SK-N-SH (cell line): ENCODE measurements around the gene GDPGP1. TPM values are rescaled to one million over a fixed set of nuclear protein-coding genes. Genes with fewer than 3 reads are reported as not detected.

Experiments
- CTCF ChIA-PET: fragments of 300-600, 350-600 bp; formaldehyde crosslinking; extraction: SDS; loops from one replicate; lab custom pipeline; 2021; lab: Yijun Ruan, JAX
- POLR2A ChIA-PET: fragments of 350-600 bp; sonication (Branson Sonifier 250); formaldehyde crosslinking; extraction: SDS; loops from one replicate; lab custom pipeline; 2020; ENCODE audit warnings: antibody characterized with exemption, inconsistent platforms; lab: Yijun Ruan, JAX
- DNase-seq: peaks from one replicate; pipeline ENCODE4 v3.0.0; 2012
- H2AFZ ChIP-seq: fragments of 200-600 bp; sonication (generic); 2 replicates; pipeline ENCODE4 v1.8.1; 2016; ENCODE audit warnings: antibody characterized with exemption, mild to moderate bottlenecking, low read depth
- H3F3A ChIP-seq: fragments of 200-600 bp; sonication (generic); replicated peaks from 2 replicates; pipeline ENCODE3; 2016; ENCODE audit warnings: antibody characterized with exemption, mild to moderate bottlenecking; ENCODE audit not compliant: insufficient read depth
- H3K27ac ChIP-seq, 2 experiments: fragments of 200-500 bp in 1 of 2; fragments of 200-600 bp in 1 of 2; sonication (Bioruptor generic) in 1 of 2; sonication (generic), shearing (Covaris generic) in 1 of 2; 2 replicates each; pipeline versions ENCODE4 v1.5.1 to v1.6.1; 2014 to 2016; ENCODE audit warnings: low read depth in 2 of 2, inconsistent platforms in 1 of 2, low read length in 1 of 2, mild to moderate bottlenecking in 1 of 2, mixed read lengths in 1 of 2
- H3K27me3 ChIP-seq: fragments of 200-600 bp; sonication (generic), shearing (Covaris generic); 2 replicates; pipeline ENCODE4 v1.6.1; 2016; ENCODE audit warnings: mixed run types; ENCODE audit not compliant: insufficient read depth
- H3K36me3 ChIP-seq, 2 experiments: fragments of 200-500 bp in 1 of 2; fragments of 200-600 bp in 1 of 2; sonication (Bioruptor generic) in 1 of 2; sonication (generic) in 1 of 2; replicated peaks in 1 of 2; 2 replicates each; pipeline versions ENCODE3 to v1.5.1; 2014 to 2016; ENCODE audit warnings: low read length in 1 of 2, mild to moderate bottlenecking in 1 of 2; ENCODE audit not compliant: insufficient read depth in 2 of 2, control insufficient read depth in 1 of 2
- H3K4me1 ChIP-seq, 2 experiments: fragments of 200-500 bp in 1 of 2; fragments of 200-600 bp in 1 of 2; sonication (Bioruptor generic) in 1 of 2; sonication (generic), shearing (Covaris generic) in 1 of 2; 2 replicates each; pipeline versions ENCODE4 v1.5.1 to v1.6.1; 2014 to 2016; ENCODE audit warnings: low read depth in 1 of 2, low read length in 1 of 2, mixed run types in 1 of 2; ENCODE audit not compliant: insufficient read depth in 2 of 2, control insufficient read depth in 1 of 2
- H3K4me2 ChIP-seq: fragments of 200-600 bp; sonication (generic), shearing (Covaris generic); 2 replicates; pipeline ENCODE4 v1.6.1; 2017; ENCODE audit warnings: mixed run types
- H3K4me3 ChIP-seq, 2 experiments: fragments of 200-500 bp in 1 of 2; fragments of 200-600 bp in 1 of 2; sonication (Bioruptor generic) in 1 of 2; sonication (generic), shearing (Covaris generic) in 1 of 2; 2 replicates each; pipeline versions ENCODE4 v1.5.1 to v1.8.1; 2014 to 2016; ENCODE audit warnings: low read depth in 2 of 2, inconsistent platforms in 1 of 2, low read length in 1 of 2, mild to moderate bottlenecking in 1 of 2, mixed read lengths in 1 of 2, moderate library complexity in 1 of 2
- H3K79me2 ChIP-seq: fragments of 200-600 bp; sonication (generic); 2 replicates; pipeline ENCODE4 v1.8.1; 2017; ENCODE audit warnings: mild to moderate bottlenecking; ENCODE audit not compliant: insufficient read depth
- H3K9ac ChIP-seq: fragments of 200-600 bp; sonication (generic); 2 replicates; pipeline ENCODE4 v1.6.1; 2017; ENCODE audit warnings: mixed run types
- H3K9me2 ChIP-seq: fragments of 200-600 bp; sonication (generic); 2 replicates; pipeline ENCODE4 v1.6.1; 2017; ENCODE audit warnings: mixed run types
- H3K9me3 ChIP-seq: fragments of 200-600 bp; sonication (generic); 2 replicates; pipeline ENCODE4 v1.6.1; 2017; ENCODE audit warnings: mixed run types, mild to moderate bottlenecking, moderate library complexity
- H4K20me1 ChIP-seq: fragments of 200-600 bp; sonication (generic); 2 replicates; pipeline ENCODE4 v1.6.1; 2017; ENCODE audit warnings: mild to moderate bottlenecking, mixed run types; ENCODE audit not compliant: insufficient read depth
- CHD2 ChIP-seq: fragments of 150-350 bp; IDR thresholded peaks from 2 replicates; pipeline ENCODE4 v1.6.1; 2018; ENCODE audit warnings: low read length; ENCODE audit not compliant: partially characterized antibody
- ELF1 ChIP-seq: IDR thresholded peaks from 2 replicates; pipeline ENCODE4 v1.4.0; 2012
- EP300 ChIP-seq, 2 experiments: IDR thresholded peaks; 2 replicates each; pipeline versions ENCODE4 v1.4.0 to v1.6.1; 2012; ENCODE audit warnings: borderline replicate concordance in 1 of 2, low read depth in 1 of 2, low read length in 1 of 2
- EZH2phosphoT487 ChIP-seq: fragments of 200-600 bp; sonication (generic); IDR thresholded peaks from 2 replicates; pipeline ENCODE4 v1.6.1; 2017; ENCODE audit warnings: low read depth, mixed run types, mild to moderate bottlenecking, antibody characterized with exemption, moderate library complexity, borderline replicate concordance
- FOXJ3 ChIP-seq: sonication (generic); formaldehyde crosslinking; IDR thresholded peaks from 2 replicates; pipeline ENCODE4 v1.5.1; 2020; ENCODE audit warnings: mild to moderate bottlenecking, missing genetic modification reagents
- GATA2 ChIP-seq: sonication (generic); formaldehyde crosslinking; IDR thresholded peaks from 2 replicates; pipeline ENCODE4 v1.5.0; 2020; ENCODE audit warnings: mild to moderate bottlenecking, missing genetic modification reagents
- JUND ChIP-seq: IDR thresholded peaks from 2 replicates; pipeline ENCODE4 v1.4.0; 2012
- MAX ChIP-seq: IDR thresholded peaks from 2 replicates; pipeline ENCODE4 v1.4.0; 2012; ENCODE audit warnings: low read depth
- MEF2A ChIP-seq: IDR thresholded peaks from 2 replicates; pipeline ENCODE4 v1.4.0; 2012; ENCODE audit warnings: low read depth, borderline replicate concordance
- MXI1 ChIP-seq: IDR thresholded peaks from 2 replicates; pipeline ENCODE4 v1.6.1; 2012; ENCODE audit warnings: mild to moderate bottlenecking, low read depth, low read length, improper control_type of control experiment
- NFIC ChIP-seq: IDR thresholded peaks from 2 replicates; pipeline ENCODE4 v1.4.0; 2012; ENCODE audit warnings: borderline replicate concordance
- NRF1 ChIP-seq: IDR thresholded peaks from 2 replicates; pipeline ENCODE4 v1.6.1; 2012; ENCODE audit warnings: low read depth, mild to moderate bottlenecking, low read length
- PBX3 ChIP-seq: IDR thresholded peaks from 2 replicates; pipeline ENCODE4; 2012
- POLR2AphosphoS5 ChIP-seq: IDR thresholded peaks from 2 replicates; pipeline ENCODE4 v1.6.1; 2012; ENCODE audit warnings: low read depth, low read length
- RAD21 ChIP-seq: IDR thresholded peaks from 2 replicates; pipeline ENCODE4 v1.6.1; 2012; ENCODE audit warnings: mild to moderate bottlenecking, low read length
- RCOR1 ChIP-seq: fragments of 150-350 bp; IDR thresholded peaks from 2 replicates; pipeline ENCODE4 v1.6.1; 2017; ENCODE audit warnings: antibody characterized with exemption, low read length
- REST ChIP-seq: IDR thresholded peaks from 2 replicates; pipeline ENCODE4 v1.6.1; 2012; ENCODE audit warnings: mild to moderate bottlenecking, low read depth, low read length, moderate library complexity
- SIN3A ChIP-seq: IDR thresholded peaks from 2 replicates; pipeline ENCODE4 v1.6.1; 2012; ENCODE audit warnings: low read depth, mild to moderate bottlenecking, low read length, moderate library complexity, borderline replicate concordance
- SMC3 ChIP-seq: IDR thresholded peaks from 2 replicates; pipeline ENCODE4 v1.6.1; 2012; ENCODE audit warnings: low read depth, low read length, improper control_type of control experiment
- TAF1 ChIP-seq: IDR thresholded peaks from 2 replicates; pipeline ENCODE4 v1.6.1; 2012; ENCODE audit warnings: low read depth, mild to moderate bottlenecking, low read length, moderate library complexity, borderline replicate concordance
- TCF12 ChIP-seq: IDR thresholded peaks from 2 replicates; pipeline ENCODE4 v1.4.0; 2012
- TEAD4 ChIP-seq: IDR thresholded peaks from 2 replicates; pipeline ENCODE4 v1.4.0; 2012; ENCODE audit warnings: mild to moderate bottlenecking, borderline replicate concordance; ENCODE audit not compliant: insufficient read depth
- USF1 ChIP-seq: IDR thresholded peaks from 2 replicates; pipeline ENCODE4 v1.4.0; 2012; ENCODE audit warnings: low read depth, borderline replicate concordance
- WGBS: methylation state at CpG from one replicate; pipeline ENCODE4 v1.1.6; 2017; ENCODE audit warnings: low lambda C conversion rate; 5-methylcytosine and 5-hydroxymethylcytosine counted together
- polyA plus RNA-seq, 3 experiments: library from polyadenylated mRNA; depleted of rRNA; stranded (reverse); fragments of >200 nt; gene quantifications; 2 replicates each; pipeline ENCODE4 v1.2.3, GENCODE V29; 2012

GDPGP1 gene
- polyA plus RNA-seq, 1 of the 3 experiments (the other 2 are of a cell fraction): 2.4 TPM

DNA sequence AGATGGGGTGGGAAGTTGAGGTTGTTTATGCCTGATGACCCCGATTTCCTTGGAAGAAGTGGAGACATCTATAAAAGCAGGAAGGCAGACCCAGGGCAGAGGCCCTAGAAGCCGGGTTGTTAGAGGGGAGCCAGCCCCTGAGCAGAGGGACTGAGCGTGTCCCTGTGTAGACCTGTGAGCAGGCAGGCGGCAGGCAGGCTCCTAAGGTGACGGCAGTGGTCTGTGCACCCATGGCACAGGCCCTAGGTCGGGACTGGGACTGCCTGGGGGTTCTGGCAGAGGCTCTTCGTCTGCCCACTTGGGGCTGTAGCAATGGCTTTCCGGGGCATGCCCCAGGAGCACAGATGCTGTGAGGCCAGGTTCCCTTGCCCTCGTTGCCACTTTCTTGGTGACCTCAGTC is 23.0 kb upstream of the GDPGP1 start:
- TF ChIP-seq TCF12: no peak
- TF ChIP-seq NFIC: no peak
- TF ChIP-seq MEF2A: no peak
- TF ChIP-seq MAX: no peak
- TF ChIP-seq RAD21: no peak
- no peak for TF ChIP-seq CHD2
- TF ChIP-seq MXI1: no peak
- TF ChIP-seq TEAD4: no peak
- no peak for TF ChIP-seq JUND
- TF ChIP-seq NRF1: no peak
- TF ChIP-seq ELF1: no peak
- TF ChIP-seq, all 33 proteins: peak for 0
- H2AFZ ChIP-seq: no peak overlapping the region
- no peak overlapping the region for H3K4me3 ChIP-seq
- no peaks in the 10 kb centered on the region for H3K27me3 ChIP-seq
- H3K9ac ChIP-seq: no peak overlapping the region
- 83% methylated on average over 5 of the region's 9 CpGs for WGBS
- peak overlapping the region; percentile 59 for H3K4me2 ChIP-seq
- no peaks in the 10 kb centered on the region for H3K9me3 ChIP-seq
- peaks cover 8 to 13% of the 10 kb centered on the region in 2 experiments for H3K36me3 ChIP-seq
- peaks cover 35% of the 10 kb centered on the region; the same call in 1 of the 2 replicates for H3K79me2 ChIP-seq
- H3K9me2 ChIP-seq: no peaks in the 10 kb centered on the region
- H4K20me1 ChIP-seq: no peaks in the 10 kb centered on the region
- CTCF ChIA-PET: interaction anchor here (1.0 kb wide), 1 partner anchor 22 kb away, joined by 3 read pairs; no protein-coding TSS in a partner anchor
- POLR2A ChIA-PET: no interaction called here
- H3K27ac ChIP-seq: no peak overlapping the region; a peak in 1 of 4 replicates
- DNase-seq: no peak
- no peaks in the 10 kb centered on the region for H3F3A ChIP-seq
- peaks cover 9 to 44% of the 10 kb centered on the region in 2 experiments; a peak in 3 of 4 replicates for H3K4me1 ChIP-seq

DNA sequence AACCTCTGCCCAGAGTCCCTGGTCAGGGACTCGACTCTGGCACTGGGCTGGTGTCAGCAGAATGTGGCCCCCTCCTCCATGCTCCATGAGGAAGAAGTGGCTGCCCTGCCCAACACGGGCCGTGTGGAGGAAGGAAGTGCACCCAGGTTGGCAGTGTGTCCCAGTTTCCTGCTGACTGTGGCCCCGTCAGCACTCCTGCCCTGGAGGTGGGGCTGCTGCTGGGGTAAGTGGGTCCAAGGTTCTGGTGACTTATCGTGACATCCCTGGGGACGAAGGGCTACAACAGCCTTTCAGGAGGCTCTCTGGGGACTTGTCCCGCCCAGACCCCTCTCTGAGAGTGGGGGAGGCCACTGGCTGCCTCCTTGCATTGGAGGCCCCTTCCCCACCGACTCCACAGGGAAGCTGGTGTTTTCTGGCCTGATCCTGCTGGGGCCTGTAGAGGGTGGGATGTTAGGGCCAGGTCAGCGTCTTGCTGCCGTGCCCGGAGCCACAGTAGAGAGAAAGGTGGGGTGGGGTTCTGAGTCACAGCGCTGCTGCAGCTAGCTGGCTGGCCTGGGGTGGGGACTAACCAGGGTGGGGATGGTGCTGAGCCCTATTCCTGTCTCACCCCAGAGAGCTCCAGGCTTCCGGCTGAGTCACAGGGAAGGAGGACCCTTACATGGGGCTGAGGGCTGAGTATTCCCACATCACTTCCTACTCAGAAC is 22.4 kb upstream of the GDPGP1 start:
- H3K36me3 ChIP-seq: peaks cover 5 to 13% of the 10 kb centered on the region in 2 experiments
- H3K79me2 ChIP-seq: peaks cover 33% of the 10 kb centered on the region; the same call in 1 of the 2 replicates
- TF ChIP-seq SIN3A: no peak
- TF ChIP-seq EZH2phosphoT487: no peak
- TF ChIP-seq PBX3: no peak
- TF ChIP-seq TAF1: no peak
- TF ChIP-seq NFIC: no peak
- no peak for TF ChIP-seq SMC3
- no peak for TF ChIP-seq RCOR1
- no peak for TF ChIP-seq ELF1
- TF ChIP-seq NRF1: no peak
- TF ChIP-seq GATA2 (CRISPR knock-in tag): no peak
- TF ChIP-seq POLR2AphosphoS5: no peak
- no peak for TF ChIP-seq FOXJ3 (CRISPR knock-in tag)
- no peak for TF ChIP-seq USF1
- TF ChIP-seq REST: no peak
- TF ChIP-seq EP300 (IDR thresholded peaks at IDR 0.05; ENCODE audit: borderline replicate concordance in 1 of 2, low read depth in 1 of 2, low read length in 1 of 2): no peak
- no peak overlapping the region for H3K4me3 ChIP-seq
- H4K20me1 ChIP-seq: no peaks in the 10 kb centered on the region
- H3F3A ChIP-seq: no peaks in the 10 kb centered on the region
- WGBS: 55% methylated on average over 4 of the region's 13 CpGs
- no peaks in the 10 kb centered on the region for H3K27me3 ChIP-seq
- peak overlapping the region in 1 of 2 experiments; percentile 35; a peak in 1 of 4 replicates for H3K27ac ChIP-seq
- no peaks in the 10 kb centered on the region for H3K9me2 ChIP-seq
- H3K9ac ChIP-seq: no peak overlapping the region
- POLR2A ChIA-PET: no interaction called here
- no peaks in the 10 kb centered on the region for H3K9me3 ChIP-seq
- DNase-seq: no peak
- H3K4me2 ChIP-seq: peak overlapping the region; percentile 59
- no peak overlapping the region for H2AFZ ChIP-seq
- H3K4me1 ChIP-seq: peaks cover 9 to 38% of the 10 kb centered on the region in 2 experiments; a peak in 2 of 4 replicates
- CTCF ChIA-PET: no interaction called here
